Activated CD4-positive, alpha-beta memory T cell treated with anti-CD3 and anti-CD28 coated beads for 36 hours (primary cell): ENCODE results near the gene BICC1. TPM values are rescaled to one million over a fixed set of nuclear protein-coding genes. Genes with fewer than 3 reads are reported as not detected.

Source experiments
- CTCF ChIA-PET: fragments of 350-600 bp; sonication (Branson Sonifier 250); formaldehyde crosslinking; loops from one replicate; lab custom pipeline; 2021; ENCODE audit warnings: antibody characterized with exemption, inconsistent platforms; lab: Charles Lee
- POLR2A ChIA-PET: fragments of 350-600 bp; sonication (Branson Sonifier 250); formaldehyde crosslinking; loops from one replicate; lab custom pipeline; 2021; ENCODE audit warnings: antibody characterized with exemption; lab: Charles Lee
- DNase-seq: peaks from one replicate; pipeline ENCODE4 v3.0.0-alpha.2; 2020
- H3K27ac Mint-ChIP-seq: one replicate; pipeline ENCODE4 v1.8.0; 2021; ENCODE audit warnings: mixed read lengths
- H3K27me3 Mint-ChIP-seq: one replicate; pipeline ENCODE4 v1.8.0; 2021; ENCODE audit warnings: mixed read lengths
- H3K36me3 Mint-ChIP-seq: one replicate; pipeline ENCODE4 v1.8.0; 2021; ENCODE audit warnings: mixed read lengths
- H3K4me1 Mint-ChIP-seq: one replicate; pipeline ENCODE4 v1.8.0; 2021; ENCODE audit warnings: low read depth, mixed read lengths
- H3K4me3 Mint-ChIP-seq: one replicate; pipeline ENCODE4 v1.8.0; 2021; ENCODE audit warnings: mild to moderate bottlenecking, mixed read lengths
- H3K9me3 Mint-ChIP-seq: one replicate; pipeline ENCODE4 v1.8.0; 2021; ENCODE audit warnings: mixed read lengths
- intact Hi-C: fragments of 100-400 bp; cut with micrococcal nuclease; formaldehyde crosslinking; loops from one replicate; pipeline ENCODE4 v1.15.1; 2023
- total RNA-seq, 2 experiments: library from RNA; stranded (reverse); gene quantifications; one replicate each; pipeline ENCODE4 v1.2.3, GENCODE V29; 2021

Gene BICC1
- total RNA-seq, 2 experiments from 2014 or later: not detected

GRCh38 chr10:58547963-58548362 is 35.3 kb downstream of the BICC1 start:
- intact Hi-C loops: no loop called here
- no peak overlapping the region for H3K4me3 Mint-ChIP-seq
- peaks cover 3% of the 10 kb centered on the region for H3K27me3 Mint-ChIP-seq
- no peak for DNase-seq
- POLR2A ChIA-PET: no interaction called here
- no peak overlapping the region for H3K27ac Mint-ChIP-seq
- no peaks in the 10 kb centered on the region for H3K9me3 Mint-ChIP-seq
- no peaks in the 10 kb centered on the region for H3K4me1 Mint-ChIP-seq
- CTCF ChIA-PET: no interaction called here
- H3K36me3 Mint-ChIP-seq: no peaks in the 10 kb centered on the region

GRCh38 chr10:58554316-58554715 is 41.6 kb downstream of the BICC1 start:
- intact Hi-C loops: no loop called here
- Mint-ChIP-seq H3K27ac (no peak overlapping the region), H3K9me3 (peaks cover 16% of the 10 kb centered on the region), H3K27me3 (peaks cover 5% of the 10 kb centered on the region), H3K4me3 (no peak overlapping the region), H3K36me3 (no peaks in the 10 kb centered on the region), H3K4me1 (no peaks in the 10 kb centered on the region)
- DNase-seq: no peak
- CTCF ChIA-PET: interaction anchor here (1.0 kb wide), 1 partner anchor 23 kb away, joined by 3 read pairs; no protein-coding TSS in a partner anchor
- POLR2A ChIA-PET: no interaction called here

- ChIA-PET CTCF (no interaction called here), POLR2A (no interaction called here)
- H3K36me3 Mint-ChIP-seq: no peaks in the 10 kb centered on the region
- H3K9me3 Mint-ChIP-seq: peaks cover 21% of the 10 kb centered on the region
- no peaks in the 10 kb centered on the region for H3K4me1 Mint-ChIP-seq
- H3K27ac Mint-ChIP-seq: no peak overlapping the region
- DNase-seq: no peak
- intact Hi-C loops: no loop called here
- peaks cover 5% of the 10 kb centered on the region for H3K27me3 Mint-ChIP-seq
- no peak overlapping the region for H3K4me3 Mint-ChIP-seq
These were observed 42.7 kb downstream of the BICC1 start for GRCh38 chr10:58555170-58555929.

- H3K9me3 Mint-ChIP-seq: peaks cover 21% of the 10 kb centered on the region
- no peak overlapping the region for H3K27ac Mint-ChIP-seq
- no peak for DNase-seq
- no peaks in the 10 kb centered on the region for H3K36me3 Mint-ChIP-seq
- no peak overlapping the region for H3K4me3 Mint-ChIP-seq
- H3K4me1 Mint-ChIP-seq: no peaks in the 10 kb centered on the region
- peaks cover 5% of the 10 kb centered on the region for H3K27me3 Mint-ChIP-seq
- POLR2A ChIA-PET: no interaction called here
- intact Hi-C loops: no loop called here
- CTCF ChIA-PET: no interaction called here
These were observed 43.2 kb downstream of the BICC1 start for GRCh38 chr10:58555930-58556311.

GRCh38 chr10:58556516-58557165 is 44.0 kb downstream of the BICC1 start:
- Mint-ChIP-seq H3K36me3 (no peaks in the 10 kb centered on the region), H3K4me3 (no peak overlapping the region), H3K27ac (no peak overlapping the region), H3K27me3 (peaks cover 3% of the 10 kb centered on the region), H3K4me1 (no peaks in the 10 kb centered on the region), H3K9me3 (peaks cover 25% of the 10 kb centered on the region)
- ChIA-PET POLR2A (no interaction called here), CTCF (no interaction called here)
- intact Hi-C loops: no loop called here
- DNase-seq: no peak

- Mint-ChIP-seq H3K4me3 (no peak overlapping the region), H3K4me1 (no peaks in the 10 kb centered on the region), H3K36me3 (no peaks in the 10 kb centered on the region), H3K9me3 (peaks cover 36% of the 10 kb centered on the region), H3K27ac (no peak overlapping the region), H3K27me3 (peaks cover 3% of the 10 kb centered on the region)
- intact Hi-C loops: no loop called here
- CTCF ChIA-PET: no interaction called here
- POLR2A ChIA-PET: no interaction called here
- no peak for DNase-seq
These were observed 45.0 kb downstream of the BICC1 start for GRCh38 chr10:58557714-58558113.

GRCh38 chr10:58560068-58560467 is 47.4 kb downstream of the BICC1 start:
- CTCF ChIA-PET: no interaction called here
- Mint-ChIP-seq H3K27me3 (no peaks in the 10 kb centered on the region), H3K36me3 (no peaks in the 10 kb centered on the region), H3K4me3 (no peak overlapping the region), H3K9me3 (peaks cover 41% of the 10 kb centered on the region), H3K4me1 (no peaks in the 10 kb centered on the region), H3K27ac (no peak overlapping the region)
- POLR2A ChIA-PET: no interaction called here
- intact Hi-C loops: no loop called here
- no peak for DNase-seq

- H3K36me3 Mint-ChIP-seq: no peaks in the 10 kb centered on the region
- intact Hi-C loops: no loop called here
- no peak overlapping the region for H3K4me3 Mint-ChIP-seq
- CTCF ChIA-PET: no interaction called here
- POLR2A ChIA-PET: no interaction called here
- H3K27me3 Mint-ChIP-seq: no peaks in the 10 kb centered on the region
- H3K27ac Mint-ChIP-seq: no peak overlapping the region
- no peaks in the 10 kb centered on the region for H3K4me1 Mint-ChIP-seq
- no peak for DNase-seq
- peaks cover 20% of the 10 kb centered on the region for H3K9me3 Mint-ChIP-seq
These were observed 52.6 kb downstream of the BICC1 start for GRCh38 chr10:58565271-58565670.

- CTCF ChIA-PET: no interaction called here
These were observed 55.0 kb downstream of the BICC1 start for GRCh38 chr10:58567652-58568051.

GRCh38 chr10:58568428-58568935 is 55.8 kb downstream of the BICC1 start:
- Mint-ChIP-seq H3K9me3 (peaks cover 7% of the 10 kb centered on the region), H3K36me3 (no peaks in the 10 kb centered on the region), H3K27me3 (no peaks in the 10 kb centered on the region), H3K4me1 (no peaks in the 10 kb centered on the region), H3K27ac (no peak overlapping the region), H3K4me3 (no peak overlapping the region)
- intact Hi-C loops: no loop called here
- CTCF ChIA-PET: no interaction called here
- POLR2A ChIA-PET: no interaction called here
- no peak for DNase-seq

More at GRCh38 chr10:58567652-58568051, 55.0 kb downstream of the BICC1 start:
- Mint-ChIP-seq H3K9me3 (peaks cover 12% of the 10 kb centered on the region), H3K4me1 (no peaks in the 10 kb centered on the region), H3K27ac (no peak overlapping the region), H3K4me3 (no peak overlapping the region), H3K36me3 (no peaks in the 10 kb centered on the region), H3K27me3 (no peaks in the 10 kb centered on the region)
- intact Hi-C loops: no loop called here
- DNase-seq: no peak
- POLR2A ChIA-PET: no interaction called here

GRCh38 chr10:58570307-58570723 is 57.6 kb downstream of the BICC1 start:
- CTCF ChIA-PET: no interaction called here
- intact Hi-C loops: loop anchor here (10.0 kb wide), 1 partner anchor 56 kb away; the partner anchor contains the start of gene BICC1

GRCh38 chr10:58570979-58571378 is 58.3 kb downstream of the BICC1 start:
- H3K9me3 Mint-ChIP-seq: peaks cover 6% of the 10 kb centered on the region
- H3K4me1 Mint-ChIP-seq: no peaks in the 10 kb centered on the region
- CTCF ChIA-PET: no interaction called here
- intact Hi-C loops: loop anchor here (10.0 kb wide), 1 partner anchor 56 kb away; the partner anchor contains the start of gene BICC1
- H3K36me3 Mint-ChIP-seq: no peaks in the 10 kb centered on the region
- H3K4me3 Mint-ChIP-seq: no peak overlapping the region
- DNase-seq: no peak
- H3K27me3 Mint-ChIP-seq: no peaks in the 10 kb centered on the region
- POLR2A ChIA-PET: no interaction called here
- H3K27ac Mint-ChIP-seq: no peak overlapping the region

More at GRCh38 chr10:58570307-58570723, 57.6 kb downstream of the BICC1 start:
- Mint-ChIP-seq H3K27ac (no peak overlapping the region), H3K4me1 (no peaks in the 10 kb centered on the region), H3K9me3 (peaks cover 6% of the 10 kb centered on the region), H3K36me3 (no peaks in the 10 kb centered on the region), H3K4me3 (no peak overlapping the region), H3K27me3 (no peaks in the 10 kb centered on the region)
- DNase-seq: no peak
- POLR2A ChIA-PET: no interaction called here
